ENCODE data around the gene ZNF28.

DNA sequence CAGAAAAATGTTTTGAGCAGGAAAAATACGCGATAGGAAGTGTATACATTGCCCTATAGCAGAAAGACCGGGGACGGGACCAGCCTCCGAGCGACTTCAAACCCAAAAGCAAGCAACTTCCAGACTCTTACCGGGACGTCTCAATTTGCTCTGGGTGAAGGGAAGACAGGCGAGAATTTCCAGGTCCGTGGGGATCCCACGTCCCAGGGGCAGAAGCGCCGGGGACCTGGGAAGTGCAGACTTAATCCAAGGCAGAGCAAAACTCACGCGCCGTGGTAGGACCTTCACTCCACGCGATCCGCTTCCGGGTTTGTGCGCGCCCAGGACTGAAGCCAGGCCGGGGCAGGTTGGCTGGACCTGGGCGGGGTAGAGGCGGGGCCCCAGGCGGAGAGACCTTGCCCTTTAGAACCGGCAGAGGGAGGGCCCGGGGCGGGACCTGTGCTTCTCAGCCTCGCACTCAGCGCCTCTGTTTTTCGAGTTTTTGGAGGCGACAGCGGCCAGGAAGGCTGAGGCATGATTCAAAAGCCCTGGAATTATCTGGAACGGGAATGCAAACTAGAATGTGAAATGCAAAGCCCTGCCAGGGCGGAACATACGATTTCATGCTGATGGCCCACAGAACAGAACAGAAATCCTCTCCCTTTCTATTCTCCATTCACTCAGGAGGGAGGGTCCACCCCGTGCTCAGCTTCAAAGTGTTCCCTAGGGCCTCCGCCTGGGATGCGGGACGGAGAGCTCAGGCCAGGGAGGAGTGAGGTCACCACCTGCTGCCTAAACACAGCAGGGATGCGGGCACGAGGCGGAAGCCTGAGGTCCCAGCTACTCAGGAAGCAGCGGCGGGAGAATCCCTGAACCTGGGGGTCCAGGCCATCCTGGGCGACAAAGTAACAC is 34.7 kb downstream of the ZNF28 start, which contains the start of gene ZNF600:
- TF ChIP-seq, protein P1, sequence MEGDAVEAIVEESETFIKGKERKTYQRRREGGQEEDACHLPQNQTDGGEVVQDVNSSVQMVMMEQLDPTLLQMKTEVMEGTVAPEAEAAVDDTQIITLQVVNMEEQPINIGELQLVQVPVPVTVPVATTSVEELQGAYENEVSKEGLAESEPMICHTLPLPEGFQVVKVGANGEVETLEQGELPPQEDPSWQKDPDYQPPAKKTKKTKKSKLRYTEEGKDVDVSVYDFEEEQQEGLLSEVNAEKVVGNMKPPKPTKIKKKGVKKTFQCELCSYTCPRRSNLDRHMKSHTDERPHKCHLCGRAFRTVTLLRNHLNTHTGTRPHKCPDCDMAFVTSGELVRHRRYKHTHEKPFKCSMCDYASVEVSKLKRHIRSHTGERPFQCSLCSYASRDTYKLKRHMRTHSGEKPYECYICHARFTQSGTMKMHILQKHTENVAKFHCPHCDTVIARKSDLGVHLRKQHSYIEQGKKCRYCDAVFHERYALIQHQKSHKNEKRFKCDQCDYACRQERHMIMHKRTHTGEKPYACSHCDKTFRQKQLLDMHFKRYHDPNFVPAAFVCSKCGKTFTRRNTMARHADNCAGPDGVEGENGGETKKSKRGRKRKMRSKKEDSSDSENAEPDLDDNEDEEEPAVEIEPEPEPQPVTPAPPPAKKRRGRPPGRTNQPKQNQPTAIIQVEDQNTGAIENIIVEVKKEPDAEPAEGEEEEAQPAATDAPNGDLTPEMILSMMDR (IDR thresholded peaks at IDR 0.05), result peak in 3 of 7 experiments; percentile 17 to 49 (median 18)
- TF ChIP-seq POLR2AphosphoS5 (IDR thresholded peaks at IDR 0.05), result peak; percentile 58 to 87 (median 79)

All from stomach (tissue), 4 donors.